ENCODE results near the gene AHNAK2. TPM values are rescaled to one million over a fixed set of nuclear protein-coding genes. Genes with fewer than 3 reads are reported as not detected.
"Not testable (repeated sequence)": the region's sequence is repeated elsewhere in the genome, so short reads cannot be mapped to it uniquely, and the experiment has no call there.

The AHNAK2 gene
- total RNA-seq, 1 donor, result 0.10 TPM

DNA sequence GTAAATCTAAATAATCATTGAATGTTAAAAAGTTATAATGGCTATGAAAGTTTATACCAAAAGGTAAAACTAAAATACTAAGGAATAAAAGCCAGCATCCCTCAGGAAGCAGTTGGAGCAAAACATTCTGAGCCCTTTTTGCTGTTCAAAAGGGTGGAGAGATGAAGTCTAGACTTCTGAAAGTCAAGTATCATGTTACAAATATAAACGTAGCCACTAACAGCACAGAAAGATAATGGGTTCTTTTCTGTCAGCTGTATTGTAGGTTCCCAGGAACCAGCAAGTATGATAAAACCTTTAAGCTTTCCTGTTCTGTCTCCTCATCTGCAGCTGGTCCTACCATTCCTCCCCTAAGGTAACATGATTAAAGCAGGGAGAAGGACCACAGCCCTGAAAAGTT lies 69.9 kb downstream of the AHNAK2 start:
- peaks cover 26% of the 10 kb centered on the region for H3K27me3 ChIP-seq (ENCODE audit: insufficient read depth, low read length)
- no peak overlapping the region for H3K4me3 ChIP-seq (ENCODE audit: low read length)

DNA sequence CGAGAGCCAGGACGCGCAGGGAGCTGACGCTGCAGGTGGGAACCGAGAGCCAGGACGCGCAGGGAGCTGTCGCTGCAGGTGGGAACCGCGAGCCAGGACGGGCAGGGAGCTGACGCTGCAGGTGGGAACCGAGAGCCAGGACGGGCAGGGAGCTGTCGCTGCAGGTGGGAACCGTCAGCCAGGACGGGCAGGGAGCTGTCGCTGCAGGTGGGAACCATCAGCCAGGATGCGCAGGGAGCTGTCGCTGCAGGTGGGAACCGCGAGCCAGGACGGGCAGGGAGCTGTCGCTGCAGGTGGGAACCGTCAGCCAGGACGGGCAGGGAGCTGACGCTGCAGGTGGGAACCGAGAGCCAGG lies 72.6 kb downstream of the AHNAK2 start:
- peaks cover 20% of the 10 kb centered on the region for H3K27me3 ChIP-seq (ENCODE audit: insufficient read depth, low read length)
- not testable (repeated sequence) for H3K4me3 ChIP-seq (ENCODE audit: low read length); H3K9me3 ChIP-seq (ENCODE audit: low read depth, low read length); H3K4me1 ChIP-seq (ENCODE audit: insufficient read depth, low read length)

More for the DNA sequence above, 69.9 kb downstream of the AHNAK2 start:
- H3K9me3 ChIP-seq (ENCODE audit: low read depth, low read length), result peaks cover 8% of the 10 kb centered on the region
- H3K4me1 ChIP-seq (ENCODE audit: insufficient read depth, low read length), result no peaks in the 10 kb centered on the region

DNA sequence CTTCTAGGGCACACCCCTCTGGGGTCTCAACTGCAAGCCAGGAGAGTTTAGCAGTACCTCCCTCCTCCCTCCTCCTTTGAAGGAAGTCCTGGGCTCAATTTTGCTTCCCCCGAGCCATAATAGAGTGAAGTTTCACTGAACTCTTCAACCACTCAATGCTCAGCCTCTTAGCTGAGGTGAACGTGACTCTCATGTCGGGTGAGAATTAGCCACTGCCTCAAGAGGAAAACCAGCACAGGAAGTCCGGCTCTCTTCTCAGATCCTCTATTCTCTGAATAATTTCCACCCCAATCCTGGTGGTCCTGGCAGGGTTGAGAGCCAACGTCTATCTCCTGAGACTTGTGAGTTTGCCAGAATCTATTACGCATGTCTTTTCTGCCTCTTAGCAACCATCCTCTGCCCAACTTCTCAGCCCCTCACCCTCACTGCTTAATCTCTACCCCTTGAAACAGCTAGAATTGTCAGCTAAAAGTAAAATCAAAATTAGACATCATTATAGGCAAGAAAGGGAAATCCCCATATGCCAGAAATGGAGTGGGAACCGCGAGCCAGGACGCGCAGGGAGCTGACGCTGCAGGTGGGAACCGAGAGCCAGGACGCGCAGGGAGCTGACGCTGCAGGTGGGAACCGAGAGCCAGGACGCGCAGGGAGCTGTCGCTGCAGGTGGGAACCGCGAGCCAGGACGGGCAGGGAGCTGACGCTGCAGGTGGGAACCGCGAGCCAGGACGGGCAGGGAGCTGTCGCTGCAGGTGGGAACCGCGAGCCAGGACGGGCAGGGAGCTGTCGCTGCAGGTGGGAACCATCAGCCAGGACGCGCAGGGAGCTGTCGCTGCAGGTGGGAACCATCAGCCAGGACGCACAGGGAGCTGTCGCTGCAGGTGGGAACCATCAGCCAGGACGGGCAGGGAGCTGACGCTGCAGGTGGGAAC lies 73.3 kb downstream of the AHNAK2 start:
- H3K4me3 ChIP-seq (ENCODE audit: low read length); H3K4me1 ChIP-seq (ENCODE audit: insufficient read depth, low read length); H3K9me3 ChIP-seq (ENCODE audit: low read depth, low read length): not testable (repeated sequence)
- H3K27me3 ChIP-seq (ENCODE audit: insufficient read depth, low read length), result peaks cover 20% of the 10 kb centered on the region

- Histone ChIP-seq H3K27me3 (ENCODE audit: insufficient read depth, low read length) (peaks cover 20% of the 10 kb centered on the region), H3K4me3 (ENCODE audit: low read length) (no peak overlapping the region), H3K4me1 (ENCODE audit: insufficient read depth, low read length) (no peaks in the 10 kb centered on the region), H3K9me3 (ENCODE audit: low read depth, low read length) (no peaks in the 10 kb centered on the region)
Observed at GRCh38 chr14:104903990-104904389, 74.2 kb downstream of the AHNAK2 start.

GRCh38 chr14:104900639-104901512 lies 77.3 kb downstream of the AHNAK2 start:
- no peak overlapping the region for H3K4me3 ChIP-seq (ENCODE audit: low read length)
- peaks cover 13% of the 10 kb centered on the region for H3K27me3 ChIP-seq (ENCODE audit: insufficient read depth, low read length)
- H3K9me3 ChIP-seq (ENCODE audit: low read depth, low read length), result no peaks in the 10 kb centered on the region
- no peaks in the 10 kb centered on the region for H3K4me1 ChIP-seq (ENCODE audit: insufficient read depth, low read length)

DNA sequence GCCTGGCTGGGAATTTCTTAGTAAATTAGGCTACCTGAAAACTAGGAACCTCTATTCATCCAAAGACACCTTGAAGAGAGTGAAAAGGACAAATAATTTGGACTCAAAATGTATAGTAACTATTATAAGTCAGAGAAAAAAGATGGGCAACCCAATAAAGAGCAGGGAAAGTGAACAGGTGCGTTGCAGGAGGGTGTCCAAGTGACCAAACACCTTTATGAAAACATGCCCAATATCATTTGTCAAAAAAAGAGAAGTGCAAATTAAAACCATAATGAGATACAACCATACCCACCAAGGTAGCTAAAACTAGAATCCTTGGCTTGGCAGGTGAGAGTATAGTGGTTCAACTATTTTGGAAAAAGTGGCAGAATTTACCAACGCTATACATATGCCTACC lies 78.4 kb downstream of the AHNAK2 start:
- Histone ChIP-seq H3K27me3 (ENCODE audit: insufficient read depth, low read length) (peaks cover 12% of the 10 kb centered on the region), H3K4me1 (ENCODE audit: insufficient read depth, low read length) (no peaks in the 10 kb centered on the region), H3K9me3 (ENCODE audit: low read depth, low read length) (no peaks in the 10 kb centered on the region), H3K4me3 (ENCODE audit: low read length) (no peak overlapping the region)

- Histone ChIP-seq H3K4me3 (ENCODE audit: low read length) (no peak overlapping the region), H3K27me3 (ENCODE audit: insufficient read depth, low read length) (peaks cover 4% of the 10 kb centered on the region), H3K4me1 (ENCODE audit: insufficient read depth, low read length) (no peaks in the 10 kb centered on the region), H3K9me3 (ENCODE audit: low read depth, low read length) (no peaks in the 10 kb centered on the region)
Observed at GRCh38 chr14:104898870-104899510, 79.2 kb downstream of the AHNAK2 start.

- no peak overlapping the region for H3K4me3 ChIP-seq (ENCODE audit: low read length)
Observed at GRCh38 chr14:104898195-104898558, 80.0 kb downstream of the AHNAK2 start.

DNA sequence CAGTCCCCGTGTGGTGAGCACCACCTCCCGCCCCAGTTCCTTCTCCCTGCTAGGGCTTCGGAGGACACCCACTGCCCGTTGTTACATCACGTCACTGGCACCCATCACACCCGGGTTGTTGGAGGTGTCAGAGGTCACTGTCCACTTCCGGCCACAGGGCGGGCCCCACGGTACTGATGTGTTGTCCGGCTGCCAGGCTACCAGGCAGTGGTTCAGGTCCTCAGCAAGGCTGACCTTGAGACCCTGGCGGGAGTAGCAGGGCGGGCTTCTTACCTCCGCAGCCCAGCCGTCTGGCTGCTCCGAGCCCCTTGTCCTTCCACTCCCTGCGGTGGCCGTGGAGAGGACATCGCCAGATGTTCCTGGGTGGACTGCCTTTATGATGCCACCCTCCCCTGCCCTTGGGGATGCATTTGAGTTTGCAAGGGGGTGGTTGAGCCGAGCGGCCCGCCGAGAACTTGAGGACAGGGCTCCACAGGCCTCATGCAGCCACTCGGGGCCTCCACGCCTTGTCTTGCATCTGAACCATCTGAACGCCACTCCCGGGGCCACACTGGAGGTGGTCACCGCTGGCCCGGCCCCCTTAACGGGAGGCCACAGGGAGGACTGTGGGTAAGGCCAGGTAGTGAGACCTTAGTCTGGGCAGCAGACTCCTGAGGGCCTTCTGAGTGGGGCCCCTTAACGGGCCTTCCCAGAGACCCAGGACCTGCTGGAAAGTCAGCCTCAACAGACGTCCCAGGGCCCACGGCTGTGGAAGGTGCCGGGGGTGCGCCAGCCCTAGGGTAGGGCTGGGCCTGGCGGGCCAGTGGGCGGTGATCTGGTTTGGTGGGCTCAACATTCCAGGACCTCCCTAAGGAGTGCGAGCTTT lies 80.6 kb downstream of the AHNAK2 start:
- Histone ChIP-seq H3K27me3 (ENCODE audit: insufficient read depth, low read length) (no peaks in the 10 kb centered on the region), H3K9me3 (ENCODE audit: low read depth, low read length) (no peaks in the 10 kb centered on the region), H3K4me3 (ENCODE audit: low read length) (no peak overlapping the region), H3K4me1 (ENCODE audit: insufficient read depth, low read length) (no peaks in the 10 kb centered on the region)

More at GRCh38 chr14:104898195-104898558, 80.0 kb downstream of the AHNAK2 start:
- Histone ChIP-seq H3K4me1 (ENCODE audit: insufficient read depth, low read length) (no peaks in the 10 kb centered on the region), H3K27me3 (ENCODE audit: insufficient read depth, low read length) (no peaks in the 10 kb centered on the region), H3K9me3 (ENCODE audit: low read depth, low read length) (no peaks in the 10 kb centered on the region)

GRCh38 chr14:104895786-104896661 lies 82.2 kb downstream of the AHNAK2 start:
- no peaks in the 10 kb centered on the region for H3K9me3 ChIP-seq (ENCODE audit: low read depth, low read length)
- no peak overlapping the region for H3K4me3 ChIP-seq (ENCODE audit: low read length)
- H3K4me1 ChIP-seq (ENCODE audit: insufficient read depth, low read length), result no peaks in the 10 kb centered on the region
- no peaks in the 10 kb centered on the region for H3K27me3 ChIP-seq (ENCODE audit: insufficient read depth, low read length)

DNA sequence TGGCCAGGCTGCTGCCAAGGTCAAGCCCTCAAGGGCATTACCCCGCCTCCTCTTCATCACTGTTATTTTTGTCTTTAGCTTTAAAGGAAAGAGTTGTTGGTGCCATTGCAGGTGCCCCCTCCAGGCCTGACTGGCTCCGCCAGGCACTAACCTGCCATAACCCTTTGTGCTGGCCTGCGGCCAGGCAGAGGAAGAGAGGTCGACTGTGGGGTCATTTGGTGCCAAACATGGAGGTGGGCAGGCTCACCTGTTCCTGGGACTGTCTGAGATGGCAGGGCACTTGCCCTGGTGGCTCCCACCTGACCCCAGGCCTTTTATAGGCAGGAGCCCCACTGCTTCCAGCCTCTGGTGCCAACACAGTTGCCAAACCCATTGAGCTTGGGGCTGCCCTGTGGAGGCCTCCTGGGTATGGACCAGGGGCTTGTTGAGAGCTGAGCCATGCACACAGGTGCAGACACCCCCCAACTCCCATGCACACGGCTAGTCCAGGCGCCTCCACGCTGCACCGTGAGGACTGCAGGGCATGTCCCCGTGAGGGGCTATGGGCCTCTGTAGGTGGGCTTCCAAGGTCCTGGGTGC lies 82.9 kb downstream of the AHNAK2 start:
- no peaks in the 10 kb centered on the region for H3K27me3 ChIP-seq (ENCODE audit: insufficient read depth, low read length)
- H3K9me3 ChIP-seq (ENCODE audit: low read depth, low read length), result no peaks in the 10 kb centered on the region
- H3K4me1 ChIP-seq (ENCODE audit: insufficient read depth, low read length), result no peaks in the 10 kb centered on the region
- H3K4me3 ChIP-seq (ENCODE audit: low read length), result no peak overlapping the region

DNA sequence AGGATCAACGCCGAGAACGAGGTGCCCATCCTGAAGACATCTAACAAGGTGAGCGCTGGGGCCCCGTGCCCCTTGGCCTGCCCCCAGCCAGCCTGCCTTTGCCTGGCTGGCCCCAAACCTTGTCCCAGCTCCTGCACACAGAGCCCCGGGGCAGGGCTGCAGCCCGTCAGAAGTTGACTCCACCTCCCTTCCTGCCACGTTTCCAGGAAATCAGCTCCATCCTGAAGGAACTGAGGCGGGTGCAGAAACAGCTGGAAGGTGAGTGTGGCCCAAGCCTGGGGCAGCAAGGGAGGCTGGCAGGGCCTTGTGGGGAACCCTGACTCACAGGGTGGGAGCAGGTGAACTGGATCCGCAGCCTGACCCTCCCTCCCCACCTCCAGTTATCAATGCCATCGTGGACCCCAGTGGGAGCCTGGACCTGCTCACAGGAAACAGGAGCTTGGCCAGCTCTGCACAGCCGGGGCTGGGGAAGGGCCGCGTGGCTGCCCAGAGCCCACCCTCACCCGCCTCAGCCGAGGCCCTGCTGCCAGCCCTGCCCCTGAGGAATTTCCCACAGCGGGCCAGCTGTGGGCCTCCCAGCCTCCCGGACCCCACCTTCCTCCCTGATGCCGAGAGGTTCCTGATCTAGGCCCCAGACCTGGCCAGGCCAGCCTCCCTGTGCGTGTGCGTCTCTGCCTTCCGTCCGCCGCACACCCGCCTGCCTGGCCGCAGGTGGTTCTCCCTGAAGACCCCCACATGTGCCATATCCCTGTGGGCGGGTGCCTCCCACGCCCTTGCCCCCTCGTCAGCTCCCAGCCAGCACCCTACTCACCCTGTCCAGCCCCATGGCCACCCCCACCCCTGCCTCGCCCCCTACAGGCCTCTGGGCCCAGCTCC lies 83.6 kb downstream of the AHNAK2 start:
- H3K4me3 ChIP-seq (ENCODE audit: low read length), result no peak overlapping the region
- no peaks in the 10 kb centered on the region for H3K9me3 ChIP-seq (ENCODE audit: low read depth, low read length)
- H3K4me1 ChIP-seq (ENCODE audit: insufficient read depth, low read length), result no peaks in the 10 kb centered on the region
- no peaks in the 10 kb centered on the region for H3K27me3 ChIP-seq (ENCODE audit: insufficient read depth, low read length)

All from mononuclear cell (primary cell).